AG10803 (cell line): ENCODE data around the gene SETD3.

Experiments
- DNase-seq: peaks from one replicate; pipeline ENCODE4 v3.0.0; 2010; ENCODE audit warnings: low read depth
- H3K4me3 ChIP-seq: 2 replicates; pipeline ENCODE4 v1.5.1; 2011; ENCODE audit warnings: mild to moderate bottlenecking, low read length, control low read depth
- CTCF ChIP-seq: conservative IDR thresholded peaks from 2 replicates; pipeline ENCODE4 v1.5.1; 2011; ENCODE audit warnings: mild to moderate bottlenecking, low read length, control low read depth, inconsistent platforms

Gene SETD3

GRCh38 chr14:99481745-99482099 is 1.1 kb upstream of the SETD3 start:
- peak; percentile 46 for DNase-seq
- H3K4me3 ChIP-seq: peak overlapping the region; percentile 96
- TF ChIP-seq CTCF: peak; percentile 8; the same call in 1 of the 2 replicates

DNA sequence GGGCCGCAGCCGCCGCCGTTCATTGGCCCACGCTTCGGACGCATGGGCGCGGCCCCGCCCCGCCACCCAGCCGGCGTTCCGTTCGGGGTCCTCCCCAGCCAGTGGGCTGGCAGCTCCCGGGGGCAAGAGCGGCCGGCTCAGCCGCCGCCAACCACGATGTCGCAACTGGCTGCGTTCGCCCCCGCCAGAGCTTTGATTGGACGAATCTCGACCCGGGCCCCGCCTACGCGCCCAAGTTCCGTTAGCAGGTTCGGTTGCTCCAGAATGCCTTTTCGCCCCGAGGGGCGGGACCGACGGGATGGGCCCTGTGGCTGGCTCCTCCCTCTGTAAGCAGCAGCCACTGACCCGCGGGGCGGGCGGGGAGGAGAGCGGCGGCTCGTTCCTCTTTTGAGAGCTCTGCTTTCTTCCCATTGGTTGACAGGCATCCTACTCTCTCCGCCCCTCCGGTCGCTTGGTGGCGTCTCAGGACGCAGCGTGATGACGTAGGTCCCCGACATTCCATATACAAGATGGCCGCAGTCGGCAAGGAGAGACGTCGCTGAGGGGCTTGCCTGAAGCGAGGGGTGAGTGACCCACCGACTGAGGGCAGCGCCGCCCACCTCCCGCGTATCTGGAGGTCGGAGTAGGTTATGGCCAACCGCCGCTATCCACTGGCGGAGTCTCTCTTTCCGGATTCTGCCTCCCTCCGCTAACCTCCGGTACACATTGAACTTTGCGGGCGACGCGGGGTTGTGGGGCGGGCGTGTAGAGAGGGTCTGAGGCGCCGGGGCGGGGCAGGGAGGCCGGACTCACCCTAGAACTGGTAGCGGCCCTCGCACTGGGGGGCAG is 472 bp upstream of the SETD3 start, which contains the start of gene CCNK:
TSS of gene CCNK (plus strand) at position 493 of the 828 bp plus-strand sequence. CDS start 11,269 bp downstream, outside the sequence.
- peak within 1 kb of the TSS; percentile 96 for H3K4me3 ChIP-seq
- peak; percentile 100 for DNase-seq
- TF ChIP-seq CTCF: no peak

DNA sequence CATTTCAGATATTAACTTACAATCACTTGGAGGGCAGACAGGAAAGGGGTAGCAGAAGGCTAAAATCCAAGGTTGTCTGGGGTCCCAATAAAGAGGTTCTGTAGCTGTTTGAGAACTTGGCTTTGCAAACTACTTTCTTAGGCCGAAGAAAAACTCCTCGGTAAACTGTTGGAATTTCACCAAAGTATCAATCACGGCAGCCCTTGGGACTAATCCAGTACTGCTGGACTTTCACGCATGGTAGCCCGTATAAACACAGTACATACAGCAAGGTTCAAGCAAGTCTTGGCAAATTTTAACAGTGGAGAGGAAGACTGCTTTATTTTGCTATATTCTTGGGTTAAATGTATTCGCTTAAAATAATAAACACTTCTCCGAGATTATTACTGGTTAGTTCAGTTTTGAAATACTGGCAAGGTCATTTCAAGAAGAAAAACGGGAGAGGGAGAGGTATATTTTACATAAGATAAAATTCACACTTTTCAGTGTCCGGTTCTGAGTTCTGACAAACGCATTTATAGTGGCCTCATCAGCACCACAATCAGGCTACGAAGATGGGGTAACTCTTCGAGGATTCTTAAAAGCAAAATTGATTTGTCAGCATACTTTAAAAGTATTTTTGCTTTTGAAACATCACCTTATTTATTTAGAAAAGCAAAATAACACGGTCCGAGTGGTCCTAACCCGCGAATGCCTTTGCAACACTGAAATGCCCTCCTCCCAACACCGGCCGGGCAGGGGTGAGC is 1.3 kb downstream of the SETD3 start:
- no peak for DNase-seq
- peak overlapping the region; percentile 72 for H3K4me3 ChIP-seq
- TF ChIP-seq CTCF: peak; percentile 17; the same call in 1 of the 2 replicates

DNA sequence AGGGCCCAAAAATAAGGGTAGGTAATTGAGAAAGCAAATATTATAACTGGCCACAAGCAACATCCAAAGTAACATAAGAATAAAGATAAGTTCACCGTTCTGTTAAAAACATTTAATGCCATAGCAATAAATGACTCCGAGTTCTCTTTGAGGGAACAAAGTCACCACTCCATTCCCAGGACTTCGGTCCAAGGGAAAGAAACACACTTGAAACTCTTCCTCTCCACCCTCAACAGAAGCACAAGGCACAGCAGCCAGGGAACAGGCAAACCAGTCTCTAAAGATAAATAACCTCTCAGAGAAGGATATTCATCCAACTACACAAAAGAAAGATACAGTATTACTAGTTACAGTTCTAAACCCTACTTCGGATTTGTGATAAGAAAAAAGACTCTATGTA is 2.5 kb downstream of the SETD3 start:
- DNase-seq: no peak
- no peak overlapping the region for H3K4me3 ChIP-seq
- TF ChIP-seq CTCF: no peak

DNA sequence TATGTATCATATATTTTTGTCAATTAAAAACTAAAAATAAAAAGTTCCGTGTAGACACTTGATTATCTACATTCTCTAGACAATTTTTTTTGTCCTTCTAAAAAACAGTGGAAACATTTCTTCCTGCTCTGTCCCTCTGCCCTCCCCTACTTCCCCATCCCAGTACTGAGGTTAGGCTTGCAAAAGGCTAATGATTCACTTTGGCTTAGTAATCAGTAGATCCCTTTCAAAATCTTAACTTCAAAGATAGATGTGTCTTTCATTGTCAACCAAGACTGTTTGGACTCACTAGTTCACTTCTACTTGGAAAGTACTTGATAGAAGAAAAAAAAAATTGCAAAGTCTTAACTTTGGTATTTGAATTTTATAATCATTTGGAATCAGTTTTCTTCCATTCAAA is 3.8 kb downstream of the SETD3 start:
- peak; percentile 29 for DNase-seq
- no peak overlapping the region for H3K4me3 ChIP-seq
- TF ChIP-seq CTCF: no peak

DNA sequence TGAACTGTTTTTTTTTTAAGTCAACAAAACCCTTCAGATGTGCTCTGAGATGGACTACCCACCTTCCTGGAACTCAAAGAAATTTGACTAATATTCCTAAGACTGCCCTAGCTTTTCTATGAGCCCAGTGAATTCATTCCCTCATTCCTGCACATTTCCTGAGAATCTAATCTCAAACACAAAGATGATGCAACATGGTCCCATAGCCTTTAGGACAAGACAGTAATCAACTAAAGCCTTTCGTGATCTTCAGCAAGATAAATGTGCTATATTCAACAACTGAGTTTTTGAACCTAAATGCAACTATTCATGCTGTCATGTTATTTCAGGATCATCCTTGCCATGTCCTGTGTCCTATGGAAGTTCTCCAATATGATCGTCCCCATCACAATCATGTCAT is 5.0 kb downstream of the SETD3 start:
- H3K4me3 ChIP-seq: no peak overlapping the region
- no peak for TF ChIP-seq CTCF
- DNase-seq: no peak
